Trophoblast cell (in vitro differentiated cells and primary cell): Measurements from ENCODE around the gene CCDC90B.

Source experiments
- DNase-seq, 2 donors: peaks; one replicate each; pipeline ENCODE4 v3.0.0-alpha.2; 2016
- H2AFZ ChIP-seq: 2 replicates; pipeline ENCODE4 v1.6.1; 2013; ENCODE audit warnings: low read length, moderate library complexity, mild to moderate bottlenecking; ENCODE audit not compliant: insufficient read depth, poor library complexity
- H2AK5ac ChIP-seq: 2 replicates; pipeline ENCODE4 v1.6.1; 2013; ENCODE audit warnings: mild to moderate bottlenecking, low read length
- H2BK120ac ChIP-seq: 2 replicates; pipeline ENCODE4 v1.6.1; 2013; ENCODE audit warnings: low read length, mild to moderate bottlenecking, moderate library complexity; ENCODE audit not compliant: insufficient read depth, poor library complexity
- H2BK12ac ChIP-seq: 2 replicates; pipeline ENCODE4 v1.6.1; 2013; ENCODE audit warnings: mild to moderate bottlenecking, low read length, moderate library complexity
- H2BK5ac ChIP-seq: 2 replicates; pipeline ENCODE4 v1.6.1; 2013; ENCODE audit warnings: low read length, low read depth, moderate library complexity, mild to moderate bottlenecking; ENCODE audit not compliant: poor library complexity
- H3K14ac ChIP-seq: 2 replicates; pipeline ENCODE4 v1.6.1; 2013; ENCODE audit warnings: mild to moderate bottlenecking, low read length
- H3K18ac ChIP-seq: 2 replicates; pipeline ENCODE4 v1.6.1; 2013; ENCODE audit warnings: mild to moderate bottlenecking, low read length
- H3K23ac ChIP-seq: 2 replicates; pipeline ENCODE4 v1.6.1; 2013; ENCODE audit warnings: low read length
- H3K27ac ChIP-seq: 2 replicates; pipeline ENCODE4 v1.5.1; 2013; ENCODE audit warnings: low read depth, mild to moderate bottlenecking, inconsistent platforms, low read length, moderate library complexity
- H3K27me3 ChIP-seq: 2 replicates; pipeline ENCODE4 v1.6.1; 2013; ENCODE audit warnings: inconsistent platforms, mild to moderate bottlenecking, low read length, moderate library complexity; ENCODE audit not compliant: insufficient read depth
- H3K36me3 ChIP-seq, 2 experiments: 1 replicate in 1 of 2; 2 replicates in 1 of 2; pipeline ENCODE4 v1.6.1; 2013; ENCODE audit warnings: low read length in 2 of 2, mild to moderate bottlenecking in 2 of 2, moderate library complexity in 1 of 2; ENCODE audit not compliant: insufficient read depth in 2 of 2, control insufficient read depth in 1 of 2
- H3K4ac ChIP-seq: 2 replicates; pipeline ENCODE4 v1.6.1; 2013; ENCODE audit warnings: low read depth, mild to moderate bottlenecking, low read length, moderate library complexity
- H3K4me1 ChIP-seq, 2 experiments: 1 replicate in 1 of 2; 2 replicates in 1 of 2; pipeline ENCODE4 v1.6.1; 2013; ENCODE audit warnings: low read length in 2 of 2, mild to moderate bottlenecking in 2 of 2, moderate library complexity in 1 of 2; ENCODE audit not compliant: insufficient read depth in 2 of 2, control insufficient read depth in 1 of 2
- H3K4me2 ChIP-seq: 2 replicates; pipeline ENCODE4 v1.6.1; 2013; ENCODE audit warnings: inconsistent platforms, mild to moderate bottlenecking, low read length, moderate library complexity
- H3K4me3 ChIP-seq: 2 replicates; pipeline ENCODE4 v1.5.1; 2013; ENCODE audit warnings: mild to moderate bottlenecking, low read depth, low read length, inconsistent platforms
- H3K79me1 ChIP-seq: one replicate; pipeline ENCODE4 v1.6.1; 2013; ENCODE audit warnings: low read length
- H3K79me2 ChIP-seq: 2 replicates; pipeline ENCODE4 v1.6.1; 2013; ENCODE audit warnings: low read length, mild to moderate bottlenecking; ENCODE audit not compliant: control insufficient read depth, insufficient read depth, poor library complexity
- H3K9ac ChIP-seq: 2 replicates; pipeline ENCODE4 v1.6.1; 2013; ENCODE audit warnings: mild to moderate bottlenecking, low read length
- H3K9me3 ChIP-seq: 2 replicates; pipeline ENCODE4 v1.6.1; 2013; ENCODE audit warnings: low read depth, mild to moderate bottlenecking, control low read depth, inconsistent platforms, low read length; ENCODE audit not compliant: insufficient read depth
- H4K12ac ChIP-seq: 2 replicates; pipeline ENCODE4 v1.6.1; 2013; ENCODE audit warnings: low read depth, mild to moderate bottlenecking, low read length, moderate library complexity
- H4K8ac ChIP-seq: 2 replicates; pipeline ENCODE4 v1.6.1; 2013; ENCODE audit warnings: low read depth, mild to moderate bottlenecking, low read length, moderate library complexity
- H4K91ac ChIP-seq: one replicate; pipeline ENCODE4 v1.6.1; 2013; ENCODE audit warnings: low read depth, mild to moderate bottlenecking, low read length, moderate library complexity
- WGBS: extraction: QIAGEN DNeasy Blood & Tissue Kit; methylation state at CpG from one replicate; pipeline ENCODE4 v1.1.7; 2013; ENCODE audit warnings: missing lambda C conversion rate; ENCODE audit not compliant: insufficient read length, insufficient coverage; ENCODE audit errors: extremely low coverage; 5-methylcytosine and 5-hydroxymethylcytosine counted together

The CCDC90B gene

GRCh38 chr11:83238111-83238510, 48.1 kb downstream of the CCDC90B start:
- no peak overlapping the region for H3K23ac ChIP-seq
- H4K12ac ChIP-seq, result no peak overlapping the region
- no peak overlapping the region for H2BK120ac ChIP-seq
- no peak overlapping the region for H3K18ac ChIP-seq
- no peak for DNase-seq
- no peak overlapping the region for H4K91ac ChIP-seq
- H3K27me3 ChIP-seq, result no peaks in the 10 kb centered on the region
- no peak overlapping the region for H3K4me2 ChIP-seq
- H3K36me3 ChIP-seq, result no peaks in the 10 kb centered on the region
- H2BK5ac ChIP-seq, result no peak overlapping the region
- no peak overlapping the region for H3K9ac ChIP-seq
- no peaks in the 10 kb centered on the region for H3K79me2 ChIP-seq
- no peaks in the 10 kb centered on the region for H3K9me3 ChIP-seq
- no peak overlapping the region for H2AFZ ChIP-seq
- H3K14ac ChIP-seq, result no peak overlapping the region
- no peak overlapping the region for H2AK5ac ChIP-seq
- H4K8ac ChIP-seq, result no peak overlapping the region
- no peak overlapping the region for H2BK12ac ChIP-seq
- no peak overlapping the region for H3K4ac ChIP-seq
- no CpG with 5 or more reads among the region's 3 CpGs for WGBS
- H3K4me3 ChIP-seq, result no peak overlapping the region
- H3K27ac ChIP-seq, result no peak overlapping the region
- no peaks in the 10 kb centered on the region for H3K79me1 ChIP-seq
- H3K4me1 ChIP-seq, result no peaks in the 10 kb centered on the region

GRCh38 chr11:83235825-83236224, 50.3 kb downstream of the CCDC90B start:
- no peak overlapping the region for H3K4me2 ChIP-seq
- no CpG with 5 or more reads among the region's 1 CpG for WGBS
- no peak overlapping the region for H3K4ac ChIP-seq
- H3K9ac ChIP-seq, result no peak overlapping the region
- no peaks in the 10 kb centered on the region for H3K9me3 ChIP-seq
- H3K14ac ChIP-seq, result no peak overlapping the region
- no peak overlapping the region for H2AFZ ChIP-seq
- H2BK120ac ChIP-seq, result no peak overlapping the region
- no peak overlapping the region for H4K12ac ChIP-seq
- no peak overlapping the region for H3K4me3 ChIP-seq
- H2BK5ac ChIP-seq, result no peak overlapping the region
- no peak overlapping the region for H3K18ac ChIP-seq
- H3K4me1 ChIP-seq, result no peaks in the 10 kb centered on the region
- no peaks in the 10 kb centered on the region for H3K79me2 ChIP-seq
- no peak for DNase-seq
- H3K27ac ChIP-seq, result no peak overlapping the region
- H4K91ac ChIP-seq, result no peak overlapping the region
- H2AK5ac ChIP-seq, result no peak overlapping the region
- H3K36me3 ChIP-seq, result no peaks in the 10 kb centered on the region
- no peak overlapping the region for H4K8ac ChIP-seq
- no peaks in the 10 kb centered on the region for H3K27me3 ChIP-seq
- no peak overlapping the region for H2BK12ac ChIP-seq
- no peak overlapping the region for H3K23ac ChIP-seq
- no peaks in the 10 kb centered on the region for H3K79me1 ChIP-seq

- Histone ChIP-seq H3K14ac (no peak overlapping the region), H3K4ac (no peak overlapping the region), H3K18ac (no peak overlapping the region), H2AFZ (no peak overlapping the region), H3K23ac (no peak overlapping the region), H3K36me3 (no peaks in the 10 kb centered on the region), H3K9ac (no peak overlapping the region), H4K91ac (no peak overlapping the region), H2BK12ac (no peak overlapping the region), H3K9me3 (no peaks in the 10 kb centered on the region), H2BK120ac (no peak overlapping the region), H3K4me3 (no peak overlapping the region), H4K12ac (no peak overlapping the region), H3K4me2 (no peak overlapping the region), H3K27ac (no peak overlapping the region), H3K79me2 (no peaks in the 10 kb centered on the region), H3K4me1 (no peaks in the 10 kb centered on the region), H3K27me3 (no peaks in the 10 kb centered on the region), H2BK5ac (no peak overlapping the region), H2AK5ac (no peak overlapping the region), H3K79me1 (no peaks in the 10 kb centered on the region), H4K8ac (no peak overlapping the region)
- DNase-seq, result no peak
- no CpG with 5 or more reads among the region's 2 CpGs for WGBS
Measured at GRCh38 chr11:83223457-83223856, 62.7 kb downstream of the CCDC90B start.

- H3K36me3 ChIP-seq, result no peaks in the 10 kb centered on the region
- H2BK120ac ChIP-seq, result no peak overlapping the region
- DNase-seq, result no peak
- H3K9ac ChIP-seq, result no peak overlapping the region
- H4K12ac ChIP-seq, result no peak overlapping the region
- no peak overlapping the region for H3K23ac ChIP-seq
- no peaks in the 10 kb centered on the region for H3K27me3 ChIP-seq
- no peak overlapping the region for H3K18ac ChIP-seq
- H3K14ac ChIP-seq, result no peak overlapping the region
- H3K4me1 ChIP-seq, result no peaks in the 10 kb centered on the region
- H2BK5ac ChIP-seq, result no peak overlapping the region
- 100% methylated on average over 1 of the region's 1 CpG for WGBS
- H3K9me3 ChIP-seq, result no peaks in the 10 kb centered on the region
- no peak overlapping the region for H3K27ac ChIP-seq
- no peak overlapping the region for H4K91ac ChIP-seq
- no peak overlapping the region for H3K4ac ChIP-seq
- no peak overlapping the region for H2AK5ac ChIP-seq
- no peak overlapping the region for H2AFZ ChIP-seq
- no peak overlapping the region for H4K8ac ChIP-seq
- no peak overlapping the region for H3K4me3 ChIP-seq
- H3K79me1 ChIP-seq, result no peaks in the 10 kb centered on the region
- no peak overlapping the region for H3K4me2 ChIP-seq
- H3K79me2 ChIP-seq, result no peaks in the 10 kb centered on the region
- no peak overlapping the region for H2BK12ac ChIP-seq
Measured at GRCh38 chr11:83222499-83222898, 63.7 kb downstream of the CCDC90B start.
